CD14-positive monocyte (primary cell): ENCODE results near the gene UGT2B10. TPM values are rescaled to one million over a fixed set of nuclear protein-coding genes. Genes with fewer than 3 reads are reported as not detected.

Experiments used
- DNase-seq, 3 donors: peaks; one replicate each; pipeline ENCODE4 v3.0.0-alpha.2; 2011 to 2022
- H2AFZ ChIP-seq: 2 replicates; pipeline ENCODE4 v1.6.0; 2012; ENCODE audit warnings: mild to moderate bottlenecking, low read depth, low read length, inconsistent platforms; ENCODE audit not compliant: insufficient read depth, poor library complexity, severe bottlenecking
- H3K27ac ChIP-seq, 2 donors: 1 replicate in 1 of 2; 2 replicates in 1 of 2; pipeline ENCODE4 v1.5.1; 2012 to 2013; ENCODE audit warnings: low read length in 2 of 2, control low read depth in 1 of 2, inconsistent platforms in 1 of 2, low read depth in 1 of 2, mild to moderate bottlenecking in 1 of 2
- H3K27me3 ChIP-seq, 2 donors: one replicate each; pipeline versions ENCODE4 v1.6.0 to v1.6.1; 2011 to 2013; ENCODE audit warnings: low read length in 2 of 2; ENCODE audit not compliant: control insufficient read depth in 2 of 2, insufficient read depth in 2 of 2
- H3K36me3 ChIP-seq, 2 donors: replicated peaks in 1 of 2; 1 replicate in 1 of 2; 2 replicates in 1 of 2; pipeline versions ENCODE4 v1.5.1 to v1.6.1; 2012 to 2013; ENCODE audit warnings: low read length in 2 of 2, control low read depth in 1 of 2, inconsistent platforms in 1 of 2, mild to moderate bottlenecking in 1 of 2; ENCODE audit not compliant: insufficient read depth in 2 of 2, control insufficient read depth in 1 of 2
- H3K4me1 ChIP-seq, 2 donors: 1 replicate in 1 of 2; 2 replicates in 1 of 2; pipeline versions ENCODE4 v1.5.1 to v1.6.1; 2012 to 2013; ENCODE audit warnings: low read length in 2 of 2, control low read depth in 1 of 2, inconsistent platforms in 1 of 2, mild to moderate bottlenecking in 1 of 2, moderate library complexity in 1 of 2; ENCODE audit not compliant: insufficient read depth in 2 of 2, control insufficient read depth in 1 of 2
- H3K4me2 ChIP-seq: replicated peaks from 2 replicates; pipeline ENCODE3; 2012; ENCODE audit warnings: low read length, moderate library complexity, mild to moderate bottlenecking; ENCODE audit not compliant: poor library complexity, severe bottlenecking; ENCODE audit errors: extremely low read depth
- H3K4me3 ChIP-seq, 3 experiments: fragments of 200-600 bp in 1 of 3; sonication (generic) in 1 of 3; replicated peaks in 1 of 3; 1 replicate in 2 of 3; 2 replicates in 1 of 3; pipeline ENCODE4 v1.5.1; 2011 to 2013; ENCODE audit warnings: low read length in 3 of 3, mild to moderate bottlenecking in 3 of 3, control low read depth in 2 of 3, low read depth in 2 of 3, inconsistent platforms in 1 of 3, moderate library complexity in 1 of 3
- H3K79me2 ChIP-seq: 2 replicates; pipeline ENCODE4 v1.6.0; 2012; ENCODE audit warnings: mild to moderate bottlenecking, control low read depth, inconsistent platforms, low read length, moderate library complexity; ENCODE audit not compliant: insufficient read depth
- H3K9ac ChIP-seq: 2 replicates; pipeline ENCODE4 v1.6.0; 2017; ENCODE audit warnings: low read length, mild to moderate bottlenecking; ENCODE audit not compliant: insufficient read depth, poor library complexity, severe bottlenecking
- H3K9me3 ChIP-seq, 2 donors: replicated peaks in 1 of 2; 1 replicate in 1 of 2; 2 replicates in 1 of 2; pipeline versions ENCODE4 v1.5.1 to v1.6.1; 2012 to 2013; ENCODE audit warnings: low read length in 2 of 2, control low read depth in 1 of 2; ENCODE audit not compliant: control insufficient read depth in 1 of 2, insufficient read depth in 1 of 2
- H4K20me1 ChIP-seq: 2 replicates; pipeline ENCODE4 v1.6.0; 2012; ENCODE audit warnings: mild to moderate bottlenecking, low read length, control low read depth, moderate library complexity; ENCODE audit not compliant: insufficient read depth
- H3K27ac Mint-ChIP-seq, 7 donors: one replicate each; pipeline ENCODE4 v1.8.0; 2020; ENCODE audit warnings: mild to moderate bottlenecking in 7 of 7, mixed read lengths in 7 of 7, moderate library complexity in 6 of 7, inconsistent platforms in 2 of 7
- H3K27me3 Mint-ChIP-seq, 3 donors: one replicate each; pipeline ENCODE4 v1.8.0; 2021 to 2022; ENCODE audit warnings: low read depth in 3 of 3, mild to moderate bottlenecking in 3 of 3, mixed read lengths in 3 of 3, moderate library complexity in 3 of 3, inconsistent platforms in 1 of 3
- H3K36me3 Mint-ChIP-seq, 2 donors: one replicate each; pipeline ENCODE4 v1.8.0; 2020; ENCODE audit warnings: mixed read lengths in 2 of 2, inconsistent platforms in 1 of 2, mild to moderate bottlenecking in 1 of 2
- H3K4me1 Mint-ChIP-seq: one replicate; pipeline ENCODE4 v1.8.0; 2020; ENCODE audit warnings: mild to moderate bottlenecking, mixed read lengths
- H3K4me3 Mint-ChIP-seq, 2 donors: one replicate each; pipeline ENCODE4 v1.8.0; 2020; ENCODE audit warnings: mild to moderate bottlenecking in 2 of 2, mixed read lengths in 2 of 2, moderate library complexity in 1 of 2
- H3K9me3 Mint-ChIP-seq, 7 donors: one replicate each; pipeline ENCODE4 v1.8.0; 2020 to 2022; ENCODE audit warnings: mixed read lengths in 7 of 7, mild to moderate bottlenecking in 6 of 7, moderate library complexity in 6 of 7, inconsistent platforms in 2 of 7
- CTCF ChIP-seq: fragments of 200-600 bp; IDR thresholded peaks from one replicate; pipeline ENCODE4 v1.8.0; 2022; ENCODE audit warnings: antibody characterized with exemption, mild to moderate bottlenecking
- WGBS: methylation state at CpG from one replicate; pipeline ENCODE4 v1.1.5; 2013; ENCODE audit warnings: missing lambda C conversion rate; ENCODE audit not compliant: insufficient coverage; 5-methylcytosine and 5-hydroxymethylcytosine counted together
- intact Hi-C, 2 donors: fragments of 100-400 bp; cut with micrococcal nuclease; formaldehyde crosslinking; loops; one replicate each; pipeline versions ENCODE4 v1.15.0 to v1.15.1; 2023
- polyA plus RNA-seq, 3 donors: library from polyadenylated mRNA; depleted of rRNA in 1 of 3; unstranded in 2 of 3; stranded (reverse) in 1 of 3; fragments of 300-500 nt in 2 of 3; fragments of >200 nt in 1 of 3; fragmentation: Illumina TruSeq in 2 of 3; gene quantifications; 1 replicate in 2 of 3; 2 replicates in 1 of 3; pipeline ENCODE4 v1.2.3, GENCODE V29; 2012 to 2021

The UGT2B10 gene
- polyA plus RNA-seq, 3 donors, result not detected

DNA sequence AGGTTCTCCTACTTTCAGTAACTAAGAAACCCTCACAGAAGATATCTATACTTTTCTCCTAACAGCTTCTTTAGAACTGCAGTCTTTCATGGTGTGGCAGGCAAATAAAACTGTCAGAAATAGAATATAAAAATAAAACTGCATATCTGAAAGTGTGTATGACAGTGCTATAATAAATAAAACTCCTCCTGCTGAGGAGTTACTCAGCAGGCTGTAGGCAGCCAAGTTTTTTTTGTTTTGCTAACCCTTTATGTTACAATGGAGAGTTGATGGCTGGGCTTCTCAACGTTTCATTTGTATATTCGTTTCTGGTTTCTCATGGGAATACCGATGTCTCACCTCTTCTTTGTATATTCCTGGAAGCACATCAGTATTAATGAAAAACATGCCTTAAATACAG, 18.2 kb upstream of the UGT2B10 start:
- H3K4me1 ChIP-seq, result no peaks in the 10 kb centered on the region
- Mint-ChIP-seq H3K4me1 (no peaks in the 10 kb centered on the region), H3K36me3 (no peaks in the 10 kb centered on the region), H3K27ac (no peak overlapping the region), H3K27me3 (no peaks in the 10 kb centered on the region), H3K4me3 (no peak overlapping the region), H3K9me3 (peaks cover 0 to 3% (median 1%) of the 10 kb centered on the region in 7 donors)
- no peak overlapping the region for H3K4me3 ChIP-seq
- intact Hi-C loops, result no loop called here
- no peak for DNase-seq
- H3K9me3 ChIP-seq, result no peaks in the 10 kb centered on the region
- H4K20me1 ChIP-seq, result no peaks in the 10 kb centered on the region
- no peak overlapping the region for H3K9ac ChIP-seq
- no peak for TF ChIP-seq CTCF
- H3K27ac ChIP-seq, result no peak overlapping the region
- WGBS, result no CpG with 5 or more reads among the region's 3 CpGs
- no peak overlapping the region for H2AFZ ChIP-seq
- H3K79me2 ChIP-seq, result no peaks in the 10 kb centered on the region
- H3K36me3 ChIP-seq, result no peaks in the 10 kb centered on the region
- H3K27me3 ChIP-seq, result no peaks in the 10 kb centered on the region
- H3K4me2 ChIP-seq, result no peak overlapping the region

DNA sequence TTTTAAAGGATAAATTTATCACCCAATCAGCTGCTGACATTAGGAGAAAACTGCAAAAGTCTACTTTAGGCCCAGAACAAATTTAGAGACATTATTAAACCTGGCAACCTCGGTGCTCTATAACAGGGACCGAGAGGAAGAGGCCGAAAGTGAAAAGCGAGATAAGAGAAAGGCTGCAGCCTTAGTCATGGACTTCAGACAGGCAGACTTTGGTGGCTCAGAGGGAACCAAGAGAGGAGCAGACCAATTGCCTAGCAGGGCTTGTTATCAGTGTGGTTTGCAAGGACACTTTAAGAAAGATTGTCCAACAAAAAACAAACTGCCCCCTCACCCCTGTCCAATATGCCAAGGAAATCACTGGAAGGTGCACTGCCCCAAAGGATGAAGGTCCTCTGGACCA, 12.8 kb upstream of the UGT2B10 start:
- Mint-ChIP-seq H3K9me3 (peaks cover 2 to 16% (median 6%) of the 10 kb centered on the region in 7 donors), H3K27me3 (peaks cover 0 to 1% (median 0%) of the 10 kb centered on the region in 3 donors), H3K4me3 (no peak overlapping the region), H3K4me1 (no peaks in the 10 kb centered on the region), H3K27ac (no peak overlapping the region), H3K36me3 (no peaks in the 10 kb centered on the region)
- H3K27ac ChIP-seq, result no peak overlapping the region
- no peaks in the 10 kb centered on the region for H3K79me2 ChIP-seq
- peaks cover 4 to 7% of the 10 kb centered on the region in 2 donors for H3K9me3 ChIP-seq
- H3K9ac ChIP-seq, result no peak overlapping the region
- H3K4me3 ChIP-seq, result no peak overlapping the region
- no peaks in the 10 kb centered on the region for H4K20me1 ChIP-seq
- no peaks in the 10 kb centered on the region for H3K36me3 ChIP-seq
- no peak for TF ChIP-seq CTCF
- no peak overlapping the region for H3K4me2 ChIP-seq
- no peak for DNase-seq
- H3K27me3 ChIP-seq, result no peaks in the 10 kb centered on the region
- H3K4me1 ChIP-seq, result no peaks in the 10 kb centered on the region
- intact Hi-C loops, result no loop called here
- WGBS, result 92% methylated on average over 4 of the region's 4 CpGs
- H2AFZ ChIP-seq, result no peak overlapping the region
